ENCODE results near the gene EDDM3A. TPM values are rescaled to one million over a fixed set of nuclear protein-coding genes. Genes with fewer than 3 reads are reported as not detected.

Gene EDDM3A
- total RNA-seq, 3 donors from 2014 or later = not detected

DNA sequence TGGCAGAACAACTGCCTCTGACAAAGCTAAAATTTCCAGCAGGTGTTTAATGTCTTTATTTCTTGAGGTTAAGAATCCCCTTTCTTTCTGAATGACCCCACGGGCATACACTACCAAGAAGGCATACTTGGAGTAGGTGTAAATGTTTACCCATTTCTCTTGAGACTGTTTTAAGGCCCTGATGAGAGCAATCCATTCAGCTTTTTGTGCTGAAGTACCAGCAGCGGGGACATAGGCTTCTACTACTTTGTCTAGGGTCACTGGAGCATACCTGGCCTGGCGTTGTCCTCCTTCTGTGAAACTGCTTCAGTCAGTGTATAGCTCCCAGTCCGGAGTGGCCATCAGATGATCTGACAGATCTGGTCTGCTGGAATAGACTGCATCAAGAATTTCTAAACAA, 34.4 kb upstream of the EDDM3A start:
- H3K4me3 ChIP-seq = no peak overlapping the region
- H3K4me1 ChIP-seq = peaks cover 0 to 3% of the 10 kb centered on the region in 2 donors
- H3K36me3 ChIP-seq = no peaks in the 10 kb centered on the region
- intact Hi-C loops (cut with DNase I; ENCODE audit: low total_unique reads) = no loop called here
- TF ChIP-seq, protein P1, sequence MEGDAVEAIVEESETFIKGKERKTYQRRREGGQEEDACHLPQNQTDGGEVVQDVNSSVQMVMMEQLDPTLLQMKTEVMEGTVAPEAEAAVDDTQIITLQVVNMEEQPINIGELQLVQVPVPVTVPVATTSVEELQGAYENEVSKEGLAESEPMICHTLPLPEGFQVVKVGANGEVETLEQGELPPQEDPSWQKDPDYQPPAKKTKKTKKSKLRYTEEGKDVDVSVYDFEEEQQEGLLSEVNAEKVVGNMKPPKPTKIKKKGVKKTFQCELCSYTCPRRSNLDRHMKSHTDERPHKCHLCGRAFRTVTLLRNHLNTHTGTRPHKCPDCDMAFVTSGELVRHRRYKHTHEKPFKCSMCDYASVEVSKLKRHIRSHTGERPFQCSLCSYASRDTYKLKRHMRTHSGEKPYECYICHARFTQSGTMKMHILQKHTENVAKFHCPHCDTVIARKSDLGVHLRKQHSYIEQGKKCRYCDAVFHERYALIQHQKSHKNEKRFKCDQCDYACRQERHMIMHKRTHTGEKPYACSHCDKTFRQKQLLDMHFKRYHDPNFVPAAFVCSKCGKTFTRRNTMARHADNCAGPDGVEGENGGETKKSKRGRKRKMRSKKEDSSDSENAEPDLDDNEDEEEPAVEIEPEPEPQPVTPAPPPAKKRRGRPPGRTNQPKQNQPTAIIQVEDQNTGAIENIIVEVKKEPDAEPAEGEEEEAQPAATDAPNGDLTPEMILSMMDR (IDR thresholded peaks at IDR 0.05) = no peak
- no peak for TF ChIP-seq POLR2AphosphoS5 (IDR thresholded peaks at IDR 0.05)
- TF ChIP-seq POLR2A (IDR thresholded peaks at IDR 0.05) = no peak
- no peak overlapping the region for H3K27ac ChIP-seq
- no peaks in the 10 kb centered on the region for H3K9me3 ChIP-seq
- H3K27me3 ChIP-seq = no peaks in the 10 kb centered on the region
- no peak for DNase-seq (ENCODE audit: low spot score in 2 of 2)

DNA sequence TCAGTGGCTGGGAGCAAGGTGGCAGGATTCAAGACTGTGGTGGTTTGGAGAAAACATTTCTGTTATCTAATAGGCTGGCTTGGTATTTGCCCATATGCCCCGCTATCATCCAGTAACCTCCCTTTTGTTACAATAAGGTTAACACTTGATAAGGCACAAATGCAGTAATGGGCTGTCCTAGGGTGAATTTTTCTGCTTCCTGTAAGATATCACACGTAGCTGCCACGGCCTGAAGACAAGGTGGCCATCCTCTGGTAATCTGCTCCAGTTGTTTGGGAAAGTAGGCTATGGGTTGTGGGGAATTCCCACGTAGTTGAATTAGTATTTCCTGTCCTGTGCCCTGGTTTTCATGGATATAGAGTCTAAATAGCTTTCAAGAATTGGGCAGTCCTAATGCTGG, 34.0 kb upstream of the EDDM3A start:
- H3K4me1 ChIP-seq = peaks cover 0 to 3% of the 10 kb centered on the region in 2 donors
- no peaks in the 10 kb centered on the region for H3K36me3 ChIP-seq
- no peak overlapping the region for H3K27ac ChIP-seq
- TF ChIP-seq POLR2A (IDR thresholded peaks at IDR 0.05) = no peak
- no peak for TF ChIP-seq POLR2AphosphoS5 (IDR thresholded peaks at IDR 0.05)
- TF ChIP-seq, protein P1 (IDR thresholded peaks at IDR 0.05) = no peak
- intact Hi-C loops (cut with DNase I; ENCODE audit: low total_unique reads) = no loop called here
- no peaks in the 10 kb centered on the region for H3K9me3 ChIP-seq
- no peaks in the 10 kb centered on the region for H3K27me3 ChIP-seq
- no peak for DNase-seq (ENCODE audit: low spot score in 2 of 2)
- no peak overlapping the region for H3K4me3 ChIP-seq

DNA sequence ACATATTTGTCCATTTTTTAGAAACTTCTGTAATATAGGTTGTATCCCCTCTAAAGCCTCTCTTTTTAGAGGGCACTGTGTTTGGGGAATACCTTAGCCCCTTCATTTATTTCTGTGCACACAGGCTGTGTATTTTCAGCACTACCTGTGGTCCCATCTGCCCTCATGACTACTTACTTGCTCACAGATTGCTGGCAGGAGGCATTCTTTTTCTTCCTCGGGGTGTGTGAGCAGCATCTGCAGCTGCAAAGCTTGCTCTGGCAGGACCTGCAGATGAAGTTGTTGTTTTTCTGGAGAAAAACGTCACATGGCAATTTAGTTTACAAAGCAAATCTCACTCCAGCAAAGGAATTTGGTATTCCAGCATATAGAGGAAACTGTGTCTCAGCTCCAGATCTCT, 32.8 kb upstream of the EDDM3A start:
- no peak overlapping the region for H3K27ac ChIP-seq
- intact Hi-C loops (cut with DNase I; ENCODE audit: low total_unique reads) = no loop called here
- no peaks in the 10 kb centered on the region for H3K27me3 ChIP-seq

DNA sequence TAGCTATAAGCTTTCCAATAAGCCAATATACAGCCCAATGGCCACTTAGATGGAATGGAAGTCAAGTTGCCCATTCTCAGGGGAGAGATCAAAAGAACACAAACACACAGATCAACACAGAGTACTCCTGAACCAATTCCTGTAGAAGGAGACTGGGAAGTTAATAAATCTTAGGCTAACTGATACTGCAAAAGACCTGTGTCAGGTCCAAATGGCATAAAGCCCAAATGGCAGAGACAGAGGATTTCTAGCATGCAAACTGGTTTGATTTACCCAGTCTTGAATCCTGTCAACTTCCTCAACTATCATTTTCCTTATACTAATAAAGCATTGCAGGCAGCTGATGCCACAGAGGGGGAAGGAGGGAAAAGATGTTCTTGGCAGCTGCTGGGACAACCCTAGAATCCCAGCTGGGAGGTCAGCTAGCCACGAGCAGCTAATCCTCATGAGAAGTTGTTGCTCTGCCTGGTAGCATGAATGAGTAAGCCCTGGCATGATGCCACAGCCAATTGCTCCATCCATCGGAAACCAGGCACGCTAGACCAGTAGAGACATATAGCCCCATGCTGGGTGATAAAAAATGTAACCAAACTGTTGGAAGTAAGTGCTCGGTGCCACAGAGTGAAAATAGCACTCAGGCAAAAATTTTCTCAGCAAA, 31.0 kb upstream of the EDDM3A start:
- peak overlapping the region; percentile 81 for H3K27ac ChIP-seq
- no peaks in the 10 kb centered on the region for H3K4me1 ChIP-seq
- peak; percentile 59 to 86 for DNase-seq (ENCODE audit: low spot score in 2 of 2)
- no peaks in the 10 kb centered on the region for H3K36me3 ChIP-seq
- peak overlapping the region in 1 of 3 donors; percentile 19 for H3K4me3 ChIP-seq
- TF ChIP-seq POLR2AphosphoS5 (IDR thresholded peaks at IDR 0.05) (peak in 2 of 3 donors; percentile 35 to 43), POLR2A (IDR thresholded peaks at IDR 0.05) (no peak)
- TF ChIP-seq, protein P1 (IDR thresholded peaks at IDR 0.05) = no peak
- H3K27me3 ChIP-seq = no peaks in the 10 kb centered on the region
- H3K9me3 ChIP-seq = no peaks in the 10 kb centered on the region
- intact Hi-C loops (cut with DNase I; ENCODE audit: low total_unique reads) = no loop called here

More for the DNA sequence above, 32.8 kb upstream of the EDDM3A start:
- peaks cover 0 to 2% of the 10 kb centered on the region in 2 donors for H3K4me1 ChIP-seq
- DNase-seq (ENCODE audit: low spot score in 2 of 2) = no peak
- TF ChIP-seq POLR2A (IDR thresholded peaks at IDR 0.05) = no peak
- no peak for TF ChIP-seq POLR2AphosphoS5 (IDR thresholded peaks at IDR 0.05)
- TF ChIP-seq, protein P1 (IDR thresholded peaks at IDR 0.05) = no peak
- H3K36me3 ChIP-seq = no peaks in the 10 kb centered on the region
- H3K9me3 ChIP-seq = no peaks in the 10 kb centered on the region
- no peak overlapping the region for H3K4me3 ChIP-seq

DNA sequence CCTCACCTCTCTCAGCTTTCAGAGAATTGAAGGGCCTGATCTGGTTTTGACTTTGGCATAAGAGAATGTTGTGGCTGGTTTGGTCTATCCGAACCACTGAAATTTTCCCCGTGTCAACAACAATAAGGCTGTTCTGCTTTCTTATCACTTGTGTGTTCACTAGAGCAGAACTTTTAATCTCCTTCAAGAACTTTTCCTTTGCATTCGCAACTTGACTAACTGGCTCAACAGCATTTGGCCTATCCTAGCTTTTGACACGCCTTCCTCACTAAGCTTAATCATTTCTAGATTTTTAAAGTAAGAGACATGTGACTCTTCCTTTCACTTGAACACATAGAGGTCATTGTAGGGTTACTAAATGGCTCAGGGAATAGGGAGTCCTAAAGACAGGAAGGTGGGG, 25.9 kb upstream of the EDDM3A start:
- Histone ChIP-seq H3K27me3 (no peaks in the 10 kb centered on the region), H3K36me3 (no peaks in the 10 kb centered on the region), H3K4me3 (no peak overlapping the region), H3K4me1 (no peaks in the 10 kb centered on the region), H3K9me3 (no peaks in the 10 kb centered on the region), H3K27ac (peak overlapping the region in 1 of 2 donors; percentile 56)
- intact Hi-C loops (cut with DNase I; ENCODE audit: low total_unique reads) = no loop called here
- TF ChIP-seq POLR2A (IDR thresholded peaks at IDR 0.05) = no peak
- no peak for TF ChIP-seq POLR2AphosphoS5 (IDR thresholded peaks at IDR 0.05)
- TF ChIP-seq, protein P1 (IDR thresholded peaks at IDR 0.05) = no peak
- DNase-seq (ENCODE audit: low spot score in 2 of 2) = no peak

Measured in breast epithelium (tissue), 4 donors.